ENCODE results near the gene LRRC45. TPM values are rescaled to one million over a fixed set of nuclear protein-coding genes. Genes with fewer than 3 reads are reported as not detected.

Gene LRRC45
- total RNA-seq, 1 experiment from 2014 or later = 40.1 TPM

DNA sequence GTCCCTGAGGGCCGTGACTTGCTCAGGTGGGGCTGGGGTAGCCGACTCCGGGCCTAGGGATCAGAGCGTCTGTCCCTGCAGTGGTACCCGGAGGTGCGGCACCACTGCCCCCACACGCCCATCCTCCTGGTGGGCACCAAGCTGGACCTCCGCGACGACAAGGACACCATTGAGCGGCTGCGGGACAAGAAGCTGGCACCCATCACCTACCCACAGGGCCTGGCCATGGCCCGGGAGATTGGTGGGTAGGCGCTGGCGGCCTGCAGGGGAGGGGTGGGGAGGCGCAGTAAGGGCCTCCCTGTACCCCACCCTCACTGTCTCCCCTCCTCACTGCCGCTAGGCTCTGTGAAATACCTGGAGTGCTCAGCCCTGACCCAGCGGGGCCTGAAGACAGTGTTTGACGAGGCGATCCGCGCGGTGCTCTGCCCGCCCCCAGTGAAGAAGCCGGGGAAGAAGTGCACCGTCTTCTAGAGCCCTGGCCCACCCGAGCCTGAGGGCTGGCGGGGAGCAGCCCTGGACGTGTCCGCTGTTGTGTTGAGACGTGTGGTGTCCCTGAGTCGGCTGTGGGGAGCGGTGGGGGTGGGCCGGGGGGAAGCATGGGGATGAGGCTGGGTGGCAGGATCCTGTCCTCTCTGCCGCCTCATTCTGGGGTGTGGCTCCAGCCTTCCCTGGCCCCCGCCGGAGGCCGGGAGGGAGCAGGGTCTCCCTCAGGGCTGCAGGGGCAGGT is 10.4 kb downstream of the LRRC45 start:
- H3K4me3 ChIP-seq (replicated peaks in 1 of 2; ENCODE audit: low read depth in 1 of 2, low read length in 2 of 2) = no peak overlapping the region; a peak in 1 of 4 replicates
- no peaks in the 10 kb centered on the region for H3K9me3 ChIP-seq (ENCODE audit: control insufficient read depth in 1 of 2, insufficient read depth in 1 of 2, low read depth in 1 of 2, low read length in 2 of 2)
- H4K20me1 ChIP-seq (ENCODE audit: insufficient read depth) = no peaks in the 10 kb centered on the region
- H3K4me2 ChIP-seq (ENCODE audit: low read length) = peak overlapping the region; percentile 98; the same call in 1 of the 2 replicates
- CTCF ChIA-PET = interaction anchor here (4.8 kb wide), 1 partner anchor 12 kb away, joined by 57 read pairs; the partner anchor contains the start of genes CENPX and LRRC45
- H2AFZ ChIP-seq (ENCODE audit: low read depth, low read length, poor library complexity, severe bottlenecking) = no peak overlapping the region
- no TSS peak for BruUV-seq (replicated peaks)
- H3K9ac ChIP-seq (ENCODE audit: low read length) = peak overlapping the region; percentile 93; the same call in 1 of the 2 replicates
- TF ChIP-seq TCF7L2 (IDR thresholded peaks at IDR 0.05; ENCODE audit: borderline replicate concordance, extremely low read depth, insufficient read depth, insufficient read length) = no peak
- TF ChIP-seq, protein P1, sequence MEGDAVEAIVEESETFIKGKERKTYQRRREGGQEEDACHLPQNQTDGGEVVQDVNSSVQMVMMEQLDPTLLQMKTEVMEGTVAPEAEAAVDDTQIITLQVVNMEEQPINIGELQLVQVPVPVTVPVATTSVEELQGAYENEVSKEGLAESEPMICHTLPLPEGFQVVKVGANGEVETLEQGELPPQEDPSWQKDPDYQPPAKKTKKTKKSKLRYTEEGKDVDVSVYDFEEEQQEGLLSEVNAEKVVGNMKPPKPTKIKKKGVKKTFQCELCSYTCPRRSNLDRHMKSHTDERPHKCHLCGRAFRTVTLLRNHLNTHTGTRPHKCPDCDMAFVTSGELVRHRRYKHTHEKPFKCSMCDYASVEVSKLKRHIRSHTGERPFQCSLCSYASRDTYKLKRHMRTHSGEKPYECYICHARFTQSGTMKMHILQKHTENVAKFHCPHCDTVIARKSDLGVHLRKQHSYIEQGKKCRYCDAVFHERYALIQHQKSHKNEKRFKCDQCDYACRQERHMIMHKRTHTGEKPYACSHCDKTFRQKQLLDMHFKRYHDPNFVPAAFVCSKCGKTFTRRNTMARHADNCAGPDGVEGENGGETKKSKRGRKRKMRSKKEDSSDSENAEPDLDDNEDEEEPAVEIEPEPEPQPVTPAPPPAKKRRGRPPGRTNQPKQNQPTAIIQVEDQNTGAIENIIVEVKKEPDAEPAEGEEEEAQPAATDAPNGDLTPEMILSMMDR (IDR thresholded peaks at IDR 0.05 in 2 of 3, conservative IDR thresholded peaks at IDR 0.05 in 1 of 3; ENCODE audit: borderline replicate concordance in 1 of 3, insufficient read depth in 1 of 3, low read depth in 2 of 3, low read length in 2 of 3) = no peak
- TF ChIP-seq, protein P2, sequence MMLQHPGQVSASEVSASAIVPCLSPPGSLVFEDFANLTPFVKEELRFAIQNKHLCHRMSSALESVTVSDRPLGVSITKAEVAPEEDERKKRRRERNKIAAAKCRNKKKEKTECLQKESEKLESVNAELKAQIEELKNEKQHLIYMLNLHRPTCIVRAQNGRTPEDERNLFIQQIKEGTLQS (IDR thresholded peaks at IDR 0.05) = no peak
- POLR2A ChIA-PET = no interaction called here
- H3K36me3 ChIP-seq (ENCODE audit: control insufficient read depth in 1 of 2, insufficient read depth in 2 of 2, low read length in 2 of 2) = peaks cover 0 to 12% of the 10 kb centered on the region in 2 experiments; a peak in 1 of 4 replicates
- peak overlapping the region; percentile 92; the same call in 1 of the 2 replicates for H3K27ac ChIP-seq (ENCODE audit: low read depth, low read length)
- no peak for DNase-seq (ENCODE audit: low read depth, low spot score)
- RAD21 ChIA-PET (ENCODE audit: low non-redundant PET in 1 of 2, low total read pairs in 2 of 2, uncharacterized antibody in 2 of 2, unreplicated experiment in 2 of 2) = no interaction called here
- intact Hi-C loops (cut with micrococcal nuclease) = loop anchor here (5.0 to 10.0 kb wide), 4 partner anchors 261 to 381 kb away; partner anchors contain the start of genes HEXD and OGFOD3
- ATAC-seq = no peak
- no peaks in the 10 kb centered on the region for H3K27me3 ChIP-seq (ENCODE audit: insufficient read depth, low read length)
- peaks cover 20 to 67% of the 10 kb centered on the region in 2 experiments for H3K4me1 ChIP-seq (ENCODE audit: control insufficient read depth in 1 of 2, insufficient read depth in 2 of 2, low read length in 2 of 2)
- peaks cover 28% of the 10 kb centered on the region; the same call in 1 of the 2 replicates for H3K79me2 ChIP-seq (ENCODE audit: insufficient read depth, low read length)
- H3K9me2 ChIP-seq (ENCODE audit: insufficient read depth) = no peaks in the 10 kb centered on the region
